GM19438 (cell line): ENCODE results near the gene AP1M2.
"Not testable (repeated sequence)": the region's sequence is repeated elsewhere in the genome, so short reads cannot be mapped to it uniquely, and the experiment has no call there.

ENCODE experiments used
- ATAC-seq: cut with Tn5 transposase; IDR thresholded peaks from one replicate; pipeline ENCODE4 v1.9.1; 2021; ENCODE audit warnings: low read depth; ENCODE audit not compliant: unreplicated experiment

AP1M2 gene

DNA sequence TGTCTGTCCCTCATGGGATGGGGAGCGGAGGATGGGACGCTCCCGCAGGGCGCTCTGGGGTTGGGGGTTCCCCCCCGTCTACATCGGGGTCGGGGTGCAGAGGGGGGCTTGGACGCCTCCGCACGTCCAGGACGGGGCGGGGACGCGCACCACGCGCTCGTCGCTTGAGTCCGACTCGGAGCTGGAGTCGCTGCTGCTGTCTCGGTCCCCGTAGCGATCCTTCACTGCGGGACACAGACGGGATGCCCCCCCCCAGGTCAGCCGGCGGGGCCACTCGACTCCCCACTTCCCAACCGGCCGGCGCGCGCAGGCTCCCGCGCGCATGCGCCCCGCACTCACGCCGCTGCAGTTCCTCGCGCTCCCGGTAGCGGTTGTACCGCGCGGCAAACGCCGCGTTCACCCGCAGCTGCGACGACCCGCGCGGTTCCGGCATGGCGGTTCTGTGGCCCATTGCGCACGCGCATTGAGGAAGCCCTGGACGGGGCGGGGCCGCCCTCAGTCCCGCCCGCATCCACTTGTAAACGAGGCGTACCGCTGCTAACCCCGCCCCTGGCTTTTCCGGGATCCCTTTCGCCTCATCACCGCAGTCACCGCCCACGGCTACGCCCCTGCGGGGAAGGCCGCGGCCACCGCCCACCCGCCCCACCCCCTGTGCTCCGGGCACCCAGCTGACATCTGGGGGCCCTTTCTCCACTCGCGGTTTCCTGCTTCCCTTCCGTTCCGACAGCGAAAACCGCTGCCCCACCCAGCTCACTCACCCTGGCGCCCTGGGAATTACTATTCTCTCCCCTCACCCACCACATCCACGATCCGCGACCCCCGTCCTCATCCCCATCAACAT is 21.3 kb downstream of the AP1M2 start, which contains the start of gene KRI1:
TSS of gene KRI1 (minus strand) at position 444 of the 841 bp plus-strand sequence. CDS start at position 433, 11 bp downstream.
- peak; percentile 34 for ATAC-seq

DNA sequence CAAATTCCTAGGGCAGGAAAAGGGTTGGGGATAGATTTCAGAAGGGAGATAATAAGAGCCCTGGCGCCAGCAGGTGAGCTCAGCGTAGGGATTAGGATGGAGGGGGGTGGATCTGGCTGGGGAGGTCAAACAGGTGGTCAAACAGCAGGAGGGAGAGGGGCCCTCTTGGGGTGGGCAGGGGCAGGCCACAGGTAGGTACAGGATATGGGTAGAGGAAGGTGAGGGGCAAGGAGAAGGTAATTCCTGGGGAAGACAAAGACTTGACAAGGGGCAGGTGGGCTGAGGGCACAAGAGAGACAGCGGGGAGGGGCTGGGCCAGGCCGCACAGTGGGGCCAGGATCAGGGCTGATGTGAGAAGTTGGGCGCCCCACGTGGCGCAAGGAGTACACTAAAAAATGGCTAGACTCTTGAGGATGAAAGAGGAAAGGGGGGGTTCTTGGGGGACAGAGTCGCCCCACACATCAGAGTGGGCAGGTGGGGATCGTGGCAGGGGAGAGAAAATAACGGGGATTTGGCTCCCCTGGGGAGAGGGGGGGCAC is 22.0 kb downstream of the AP1M2 start:
- ATAC-seq: no peak

DNA sequence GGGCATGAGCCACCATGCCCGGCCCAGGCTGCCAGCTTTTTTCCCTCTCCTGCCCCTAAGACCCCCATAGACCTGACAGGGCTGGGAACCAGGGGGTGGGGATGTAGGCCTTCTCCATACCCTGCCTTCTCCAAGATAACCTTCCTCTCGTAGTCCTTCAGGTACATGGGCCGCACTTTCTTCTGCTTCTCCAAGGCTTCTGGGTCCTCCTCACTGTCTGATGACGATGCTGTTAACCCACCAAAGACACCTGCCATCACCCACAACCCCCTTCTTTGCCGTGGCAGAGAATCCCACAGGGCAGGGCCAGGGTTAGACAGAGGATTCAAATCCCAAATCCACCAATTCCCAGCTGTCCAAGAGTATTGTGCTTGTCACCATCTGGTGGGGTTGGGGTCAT is 24.5 kb downstream of the AP1M2 start:
- ATAC-seq: no peak

DNA sequence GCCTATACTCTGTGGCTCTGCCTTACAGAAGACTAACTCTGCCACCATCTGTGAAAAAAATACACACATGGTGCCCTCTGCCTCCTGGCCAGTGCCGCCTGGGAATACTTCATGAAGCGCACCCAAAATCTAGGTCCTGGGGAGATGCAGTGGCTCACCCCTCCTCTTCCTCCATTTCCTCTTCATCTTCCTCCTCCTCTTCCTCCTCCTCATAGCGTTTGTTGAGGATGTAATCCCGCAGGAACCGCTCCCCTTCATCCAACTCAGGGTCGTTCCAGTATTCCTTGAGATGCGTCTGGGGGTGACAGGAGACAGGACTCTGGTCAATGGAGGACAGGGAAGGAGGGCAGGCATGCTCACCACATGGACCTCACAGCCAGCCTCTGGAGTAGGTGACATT is 27.0 kb downstream of the AP1M2 start:
- no peak for ATAC-seq

DNA sequence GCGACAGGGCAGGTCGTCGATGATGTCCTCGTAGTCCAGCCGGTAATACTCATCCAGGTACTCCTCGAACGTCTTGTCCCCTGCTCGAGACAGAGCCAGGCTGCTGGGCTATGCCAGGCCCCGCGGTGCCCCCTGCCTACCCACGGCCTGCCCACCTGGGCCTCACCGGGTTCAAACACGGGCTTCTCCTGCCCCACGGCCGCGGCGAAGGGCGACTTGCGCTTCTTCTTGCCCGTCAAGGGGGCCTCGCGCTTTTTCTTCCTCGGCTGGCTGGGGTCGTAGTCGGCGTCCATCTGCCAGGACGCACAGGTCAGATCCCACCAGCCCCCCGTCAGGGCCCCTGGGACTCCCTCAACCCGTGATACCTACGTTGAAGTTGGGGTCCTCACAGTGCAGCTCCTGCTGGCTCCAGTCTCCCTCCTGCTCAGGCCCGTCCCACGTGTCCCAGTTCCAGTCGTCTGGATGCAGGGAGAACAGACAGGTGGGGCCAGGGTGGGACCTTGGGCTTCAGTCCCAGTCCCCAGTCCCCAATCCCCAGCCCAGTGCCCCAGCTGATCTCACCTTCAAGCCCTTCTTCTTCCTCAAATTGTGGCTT is 29.4 kb downstream of the AP1M2 start:
- no peak for ATAC-seq

DNA sequence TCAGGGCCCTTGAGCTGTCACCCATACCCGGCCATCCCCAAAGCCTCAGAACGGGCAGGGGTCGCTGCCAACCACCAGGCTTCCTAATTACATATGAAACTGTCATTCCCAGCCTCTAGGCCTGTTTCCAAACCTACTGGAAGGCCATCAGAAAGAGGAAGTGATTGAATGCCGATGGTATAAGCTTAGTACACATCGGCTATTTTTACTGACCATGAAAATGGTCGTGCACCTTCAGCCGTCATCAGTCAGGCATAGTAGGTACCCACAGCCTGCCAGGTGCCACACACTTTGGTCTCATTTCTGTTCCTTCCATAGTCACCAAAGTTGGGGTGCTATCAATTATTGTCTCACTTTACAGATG is 31.5 kb downstream of the AP1M2 start:
- no peak for ATAC-seq

DNA sequence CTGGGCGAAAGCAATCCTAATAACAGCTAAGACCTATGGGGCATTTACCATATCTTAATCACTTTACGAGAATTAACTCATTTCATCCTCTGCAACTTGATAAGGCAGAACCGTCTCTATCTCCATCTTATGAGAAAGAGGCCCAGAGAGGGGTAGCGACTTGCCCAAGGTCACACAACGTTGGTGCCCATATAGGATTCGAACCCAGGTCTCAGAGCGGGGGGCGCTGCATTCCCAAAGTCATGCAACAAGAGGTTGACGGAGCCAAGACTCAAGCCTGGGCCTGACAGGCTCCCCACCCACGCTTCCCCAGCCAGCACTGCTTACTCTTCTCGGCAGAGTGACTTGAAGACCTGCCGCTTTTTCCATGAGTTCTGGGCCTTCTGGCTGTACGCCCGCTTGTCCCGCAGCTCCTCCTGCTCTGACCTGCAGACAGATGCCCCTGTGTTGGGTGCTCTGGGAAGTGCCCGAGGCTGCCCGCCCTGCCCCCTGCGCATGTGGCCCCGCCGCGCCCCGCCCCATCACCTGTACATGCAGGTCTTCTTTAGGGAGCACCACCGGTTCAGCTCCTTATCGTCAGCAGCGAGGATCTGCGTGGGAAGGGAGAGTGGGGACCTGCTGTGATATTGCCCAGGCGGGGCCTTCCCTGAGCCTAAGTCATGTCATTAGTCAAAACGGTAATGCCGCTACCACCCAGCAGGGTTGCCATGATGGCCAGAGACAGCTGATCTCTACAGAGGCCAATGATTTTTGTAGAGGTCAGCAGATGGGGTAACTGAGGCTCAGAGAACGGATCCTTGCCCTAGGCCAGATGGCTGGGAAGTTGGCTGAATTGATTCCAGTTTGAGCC is 32.1 kb downstream of the AP1M2 start:
- no peak for ATAC-seq

DNA sequence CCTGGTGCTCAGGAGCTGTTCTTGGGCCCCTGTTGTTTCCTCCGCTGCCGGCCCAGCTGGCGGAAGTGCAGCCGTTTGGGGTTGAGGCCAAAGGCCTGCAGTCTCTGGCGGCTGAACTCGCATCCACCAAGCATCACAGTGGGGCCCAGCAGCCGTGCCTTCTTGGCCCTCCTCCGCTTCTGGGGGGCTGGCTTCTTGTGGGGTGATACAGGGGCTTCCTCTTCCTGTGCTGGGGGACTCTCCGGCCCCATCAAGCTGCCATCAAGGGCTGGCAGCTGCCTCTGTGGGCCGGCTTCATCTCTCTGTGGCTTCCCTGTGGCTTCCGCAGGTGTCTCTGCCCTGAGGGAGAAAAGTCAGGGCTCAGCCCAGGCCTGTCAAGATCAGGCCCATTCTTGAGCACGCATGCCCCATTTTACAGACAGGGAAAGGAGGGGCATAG is 33.1 kb downstream of the AP1M2 start:
- ATAC-seq: no peak

DNA sequence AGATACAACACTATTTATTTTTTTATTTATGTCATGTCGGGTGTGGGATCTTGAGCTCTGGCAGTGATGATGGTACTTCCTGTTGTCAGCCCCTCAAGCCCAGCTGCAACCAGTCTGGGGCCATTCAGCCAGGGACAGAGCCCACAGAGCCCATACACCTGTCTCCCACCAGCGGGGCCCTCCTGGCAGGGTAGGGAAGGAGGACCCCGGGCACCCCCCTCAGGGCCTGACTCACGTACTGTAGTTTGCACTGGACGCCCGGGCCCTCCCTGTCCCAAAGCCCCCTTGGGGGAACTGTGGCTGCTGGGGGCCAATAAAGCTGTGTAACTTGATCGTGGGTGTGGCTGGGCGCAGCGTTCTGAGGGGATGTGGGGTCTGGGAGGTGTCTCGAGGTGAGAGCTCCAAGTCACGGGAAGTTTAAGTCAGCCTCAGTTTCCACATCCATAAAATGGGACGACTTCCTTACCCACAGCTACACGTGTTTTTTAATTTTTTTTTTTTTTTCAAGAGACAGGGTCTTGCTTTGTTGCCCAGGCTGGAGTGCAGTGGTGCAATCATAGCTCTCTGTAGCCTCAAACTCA is 33.9 kb downstream of the AP1M2 start:
- no peak for ATAC-seq

DNA sequence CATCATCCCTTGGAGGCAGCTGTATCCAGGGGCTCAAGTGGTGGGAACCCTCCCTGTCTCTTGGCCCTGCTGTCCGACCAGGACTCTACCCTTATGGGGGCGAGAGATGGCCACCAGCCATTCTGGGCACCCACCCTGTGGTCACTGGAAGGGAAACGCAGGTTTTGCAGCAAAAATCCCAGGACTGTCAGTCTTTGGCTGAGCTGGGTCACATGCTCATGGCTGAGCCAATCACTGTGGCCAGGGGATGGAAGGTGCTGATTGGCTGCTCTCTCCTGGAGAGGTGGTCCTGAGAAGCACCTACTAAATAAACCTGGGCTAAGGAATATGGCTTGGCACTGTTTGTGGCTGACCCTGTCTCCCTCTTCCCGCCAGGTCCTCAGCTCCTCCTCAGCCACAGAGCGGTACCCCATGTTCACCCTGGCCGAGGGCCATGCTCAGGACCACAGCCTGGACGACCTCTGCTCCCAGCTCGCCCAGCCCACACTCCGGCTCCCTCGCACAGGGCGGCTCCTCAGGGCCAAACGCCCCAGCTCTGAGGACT is 34.5 kb downstream of the AP1M2 start:
- no peak for ATAC-seq

DNA sequence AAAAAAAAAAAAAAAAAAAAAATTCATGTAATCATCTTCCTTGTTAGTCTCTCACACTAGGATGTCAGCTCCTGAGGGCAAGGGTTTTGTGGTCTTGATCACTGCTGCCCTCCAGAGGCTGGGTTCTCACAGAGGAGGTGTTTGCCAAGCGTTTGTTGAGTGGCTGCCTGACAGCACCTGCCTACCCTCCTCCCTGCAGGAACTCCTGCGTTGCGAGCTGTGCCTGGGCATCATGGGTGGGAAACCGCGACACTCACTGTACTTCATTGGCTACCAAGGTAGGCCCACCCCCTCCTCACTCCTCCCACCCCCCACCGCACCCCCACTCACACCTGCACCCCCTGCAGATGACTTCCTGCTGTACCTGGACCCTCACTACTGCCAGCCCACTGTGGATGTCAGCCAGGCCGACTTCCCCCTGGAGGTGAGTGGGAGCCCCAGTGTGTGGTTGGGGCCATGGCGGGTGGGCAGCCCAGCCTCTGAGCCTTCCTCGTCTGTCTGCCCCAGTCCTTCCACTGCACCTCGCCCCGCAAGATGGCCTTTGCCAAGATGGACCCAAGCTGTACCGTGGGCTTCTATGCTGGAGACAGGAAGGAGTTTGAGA is 35.3 kb downstream of the AP1M2 start:
- no peak for ATAC-seq

DNA sequence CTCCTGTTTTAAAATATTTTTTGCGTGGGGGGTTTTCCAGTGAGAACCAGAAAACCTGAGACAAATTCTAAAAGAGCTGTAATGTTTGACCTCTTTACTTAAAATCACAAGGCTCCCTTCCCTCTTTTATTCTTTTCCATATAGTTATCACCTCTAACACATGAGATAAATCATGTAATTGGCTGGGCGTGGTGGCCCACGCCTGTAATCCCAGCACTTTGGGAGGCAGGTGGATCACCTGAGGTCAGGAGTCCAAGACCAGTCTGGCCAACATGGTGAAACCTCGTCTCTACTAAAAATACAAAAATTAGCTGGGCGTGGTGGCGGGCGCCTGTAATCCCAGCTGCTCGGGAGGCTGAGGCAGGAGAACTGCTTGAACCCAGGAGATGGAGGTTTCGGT is 36.1 kb downstream of the AP1M2 start:
- ATAC-seq: not testable (repeated sequence)

DNA sequence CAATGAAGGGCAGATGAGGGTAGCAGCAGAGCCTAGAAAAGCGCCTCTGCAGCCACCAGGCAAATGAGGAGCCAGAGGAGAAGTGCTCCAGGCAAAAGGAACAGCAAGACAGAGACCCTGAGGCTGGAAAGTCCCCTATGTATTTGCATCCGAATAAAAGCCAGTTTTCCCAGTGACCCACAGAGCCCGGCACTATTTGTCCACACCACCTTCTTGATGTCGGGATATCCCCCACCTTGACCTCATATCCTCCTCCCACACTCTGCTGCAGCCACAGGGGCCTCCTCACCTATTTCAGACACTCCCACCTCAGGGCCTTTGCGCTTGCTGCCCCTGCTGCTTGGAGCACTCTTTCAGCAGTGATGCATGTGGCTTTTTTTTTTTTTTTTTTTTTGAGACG is 36.8 kb downstream of the AP1M2 start:
- ATAC-seq: no peak

DNA sequence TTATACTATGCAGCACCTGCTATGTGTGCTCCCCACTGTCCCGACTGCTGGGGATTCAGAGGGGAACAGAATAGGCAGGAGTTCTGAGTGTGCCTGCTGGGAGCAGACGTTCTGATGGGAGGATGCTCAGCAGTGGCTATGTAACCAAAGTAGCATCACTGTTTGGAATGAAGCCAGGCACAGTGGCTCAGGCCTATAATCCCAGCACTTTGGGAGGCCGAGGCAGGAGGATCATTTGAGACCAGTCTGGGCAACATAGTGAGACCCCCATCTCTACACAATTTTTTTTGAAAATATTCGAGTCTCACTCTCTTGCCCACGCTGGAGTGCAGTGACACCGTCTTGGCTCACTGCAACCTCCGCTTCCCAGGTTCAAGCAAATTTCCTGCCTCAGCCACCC is 37.4 kb downstream of the AP1M2 start:
- ATAC-seq: no peak

DNA sequence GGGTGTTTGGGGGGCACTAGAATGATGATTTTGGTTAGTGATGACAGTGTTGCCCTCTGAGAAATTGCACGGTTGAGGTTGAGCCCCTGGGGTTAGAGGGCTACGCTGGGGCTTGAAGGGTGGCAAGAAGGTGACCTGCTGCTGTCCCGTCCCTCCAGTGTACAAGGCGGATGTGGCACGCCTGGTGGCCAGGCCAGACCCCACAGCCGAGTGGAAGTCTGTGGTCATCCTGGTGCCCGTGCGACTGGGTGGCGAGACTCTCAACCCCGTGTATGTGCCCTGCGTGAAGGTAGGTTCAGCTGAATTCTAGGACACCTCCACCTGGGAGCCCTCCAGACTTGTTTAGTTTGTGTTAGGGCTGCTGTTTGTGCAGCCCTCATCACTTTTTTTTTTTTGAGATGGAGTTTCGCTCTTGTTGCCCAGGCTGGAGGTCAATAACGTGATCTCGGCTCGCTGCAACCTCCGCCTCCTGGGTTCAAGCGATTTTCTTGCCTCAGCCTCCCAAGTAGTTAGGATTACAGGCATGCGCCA is 38.3 kb downstream of the AP1M2 start:
- ATAC-seq: no peak

DNA sequence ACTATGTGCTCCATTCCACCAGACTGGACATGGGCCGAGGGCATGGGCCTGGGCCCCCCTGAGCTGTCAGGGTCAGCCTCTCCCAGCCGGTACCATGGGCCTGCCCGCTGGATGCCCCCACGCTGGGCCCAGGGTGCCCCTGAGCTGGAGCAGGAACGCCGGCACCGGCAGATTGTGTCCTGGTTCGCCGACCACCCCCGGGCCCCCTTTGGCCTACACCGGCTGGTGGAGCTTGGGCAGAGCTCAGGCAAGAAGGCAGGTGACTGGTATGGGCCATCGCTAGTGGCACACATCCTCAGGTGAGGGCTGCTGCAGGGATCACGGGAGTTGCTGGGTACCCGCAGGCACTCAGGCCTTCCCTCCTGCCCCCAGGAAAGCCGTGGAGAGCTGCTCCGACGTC is 40.3 kb downstream of the AP1M2 start:
- ATAC-seq: no peak

DNA sequence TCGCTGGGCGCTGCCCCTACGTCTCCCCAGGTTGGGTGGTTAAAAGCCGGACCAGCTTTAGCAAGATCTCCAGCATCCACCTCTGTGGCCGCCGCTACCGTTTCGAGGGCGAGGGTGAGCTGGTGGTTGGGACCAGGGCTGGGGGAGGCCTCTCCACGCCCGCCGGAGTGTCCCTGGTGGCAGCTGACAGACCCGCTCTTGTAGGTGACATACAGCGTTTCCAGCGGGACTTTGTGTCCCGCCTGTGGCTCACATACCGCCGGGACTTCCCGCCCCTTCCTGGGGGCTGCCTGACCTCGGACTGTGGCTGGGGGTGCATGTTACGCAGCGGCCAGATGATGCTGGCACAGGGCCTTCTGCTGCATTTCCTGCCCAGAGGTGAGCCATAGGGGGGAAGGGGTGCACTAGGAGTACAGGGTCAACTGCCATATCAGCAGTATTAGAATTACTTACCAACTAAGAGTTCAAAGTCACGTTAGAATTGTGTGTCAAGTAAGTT is 42.3 kb downstream of the AP1M2 start:
- ATAC-seq: no peak

DNA sequence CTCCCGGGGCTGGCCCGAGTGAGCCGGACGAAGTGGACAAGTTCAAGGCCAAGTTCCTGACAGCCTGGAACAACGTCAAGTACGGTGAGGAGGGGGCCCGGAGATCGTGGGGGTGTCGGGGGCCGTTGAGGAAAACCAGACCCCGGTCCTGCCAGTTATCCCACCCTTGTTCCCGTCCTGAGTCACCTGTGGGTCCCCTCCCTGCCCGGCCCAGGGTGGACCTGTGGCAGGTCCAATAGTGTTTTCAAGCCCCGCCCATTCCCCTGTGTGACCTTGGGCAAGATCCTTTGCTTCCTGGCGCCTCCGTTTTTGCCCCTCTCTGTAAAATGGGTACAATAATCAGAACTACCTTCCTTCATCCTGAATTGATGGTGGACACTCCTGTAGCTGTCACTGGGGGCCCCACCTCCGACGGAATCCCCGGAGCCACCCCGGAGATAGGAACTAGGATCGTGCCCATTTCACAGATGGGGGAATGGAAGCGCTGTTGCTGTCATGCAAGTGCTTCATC is 42.8 kb downstream of the AP1M2 start:
- no peak for ATAC-seq
